ENCODE results near the gene INAVA.

DNA sequence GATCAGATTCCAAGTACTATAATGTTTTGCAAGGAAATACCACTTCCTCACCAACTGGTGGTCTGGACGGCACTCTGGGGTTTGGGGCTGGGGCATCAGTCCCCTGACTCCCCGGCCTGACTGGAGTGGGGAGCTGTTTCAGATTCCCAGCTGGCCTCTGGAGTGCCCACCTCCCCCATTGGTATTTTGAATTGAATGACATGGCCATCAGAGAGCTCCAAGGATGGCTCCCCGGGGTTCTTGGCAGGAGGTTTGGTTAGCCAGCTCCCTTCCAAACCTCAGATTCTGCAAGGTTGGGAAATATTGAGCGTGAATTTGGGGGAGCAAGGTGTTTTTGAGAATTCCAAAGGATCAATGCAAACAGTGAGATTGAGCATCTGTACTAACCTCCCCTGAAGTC lies 2.2 kb upstream of the INAVA start:
- TF ChIP-seq POLR2A (IDR thresholded peaks at IDR 0.05; ENCODE audit: low read length): no peak
- TF ChIP-seq CTCF (IDR thresholded peaks at IDR 0.05): no peak
- TF ChIP-seq RFX5 (IDR thresholded peaks at IDR 0.05): no peak
- TF ChIP-seq RNF2 (IDR thresholded peaks at IDR 0.05; ENCODE audit: borderline replicate concordance, low read depth): no peak
- no peak for TF ChIP-seq TP53 (CRISPR knock-in tag; IDR thresholded peaks at IDR 0.05)
